HG03354 (cell line): ENCODE data around the gene AADACL4.
"Not testable (repeated sequence)": the region's sequence is repeated elsewhere in the genome, so short reads cannot be mapped to it uniquely, and the experiment has no call there.

Experiments used
- ATAC-seq: cut with Tn5 transposase; IDR thresholded peaks from one replicate; pipeline ENCODE4 v1.9.1; 2021; ENCODE audit warnings: mild to moderate bottlenecking; ENCODE audit not compliant: unreplicated experiment, poor library complexity, severe bottlenecking

AADACL4 gene

GRCh38 chr1:12625276-12625675 is 18.6 kb upstream of the AADACL4 start:
- no peak for ATAC-seq

GRCh38 chr1:12626888-12627287 is 17.0 kb upstream of the AADACL4 start:
- no peak for ATAC-seq

GRCh38 chr1:12627296-12627695 is 16.6 kb upstream of the AADACL4 start:
- no peak for ATAC-seq

- ATAC-seq, result no peak
Measured at GRCh38 chr1:12629511-12629956, 14.4 kb upstream of the AADACL4 start.

GRCh38 chr1:12629985-12630760 is 13.7 kb upstream of the AADACL4 start:
- no peak for ATAC-seq

GRCh38 chr1:12630946-12631530 is 12.8 kb upstream of the AADACL4 start:
- no peak for ATAC-seq

- no peak for ATAC-seq
Measured at GRCh38 chr1:12631571-12631970, 12.3 kb upstream of the AADACL4 start.

GRCh38 chr1:12634156-12634555 is 9.7 kb upstream of the AADACL4 start:
- ATAC-seq, result no peak

- ATAC-seq, result no peak
Measured at GRCh38 chr1:12634696-12635202, 9.1 kb upstream of the AADACL4 start.

GRCh38 chr1:12636098-12636950 is 7.6 kb upstream of the AADACL4 start:
- no peak for ATAC-seq

GRCh38 chr1:12637693-12638092 is 6.2 kb upstream of the AADACL4 start:
- no peak for ATAC-seq

GRCh38 chr1:12640237-12640957 is 3.5 kb upstream of the AADACL4 start:
- no peak for ATAC-seq

GRCh38 chr1:12640958-12641272 is 3.0 kb upstream of the AADACL4 start:
- ATAC-seq, result no peak

- no peak for ATAC-seq
Measured at GRCh38 chr1:12643079-12643478, 806 bp upstream of the AADACL4 start.

- ATAC-seq, result no peak
Measured at GRCh38 chr1:12644237-12644636, 352 bp downstream of the AADACL4 start.

- ATAC-seq, result no peak
Measured at GRCh38 chr1:12644829-12645228, 944 bp downstream of the AADACL4 start.

- not testable (repeated sequence) for ATAC-seq
Measured at GRCh38 chr1:12645401-12645800, 1.5 kb downstream of the AADACL4 start.

GRCh38 chr1:12648741-12649140 is 4.9 kb downstream of the AADACL4 start:
- ATAC-seq, result no peak

- ATAC-seq, result no peak
Measured at GRCh38 chr1:12649971-12650421, 6.1 kb downstream of the AADACL4 start.
